ENCODE measurements around the gene CASP3. TPM values are rescaled to one million over a fixed set of nuclear protein-coding genes. Genes with fewer than 3 reads are reported as not detected.

Gene CASP3
- total and polyA plus RNA-seq, 2 donors (not counting 1 experiment from before 2014, with no cell fraction given) = 7.9 to 15.8 TPM

GRCh38 chr4:184635381-184635780, 13.9 kb downstream of the CASP3 start:
- Histone ChIP-seq H3K9me3 (ENCODE audit: control extremely low read depth in 1 of 3, control insufficient read depth in 2 of 3, insufficient read depth in 1 of 3, low read length in 2 of 3) (no peaks in the 10 kb centered on the region), H3K9ac (ENCODE audit: low read length) (no peak overlapping the region), H4K20me1 (ENCODE audit: control insufficient read depth, insufficient read depth, low read length, poor library complexity, severe bottlenecking) (peaks cover 33% of the 10 kb centered on the region), H3K27ac (ENCODE audit: low read length in 2 of 2) (no peak overlapping the region), H3K36me3 (replicated peaks in 1 of 2; ENCODE audit: control extremely low read depth in 1 of 2, control insufficient read depth in 1 of 2, extremely low read depth in 1 of 2, insufficient read depth in 2 of 2, low read length in 1 of 2) (peaks cover 25 to 70% of the 10 kb centered on the region in 2 experiments), H3K4me1 (ENCODE audit: control insufficient read depth in 2 of 2, insufficient read depth in 2 of 2, low read length in 2 of 2) (no peaks in the 10 kb centered on the region), H3K4me3 (ENCODE audit: control extremely low read depth in 1 of 5, extremely low read depth in 1 of 5, insufficient read depth in 1 of 5, low read depth in 2 of 5, low read length in 4 of 5) (no peak overlapping the region), H3K27me3 (replicated peaks in 1 of 4; ENCODE audit: control extremely low read depth in 1 of 4, control insufficient read depth in 3 of 4, insufficient read depth in 4 of 4, low read length in 3 of 4) (no peaks in the 10 kb centered on the region), H3K4me2 (replicated peaks; ENCODE audit: low read depth, low read length, poor library complexity, severe bottlenecking) (no peak overlapping the region), H3K79me2 (ENCODE audit: control insufficient read depth, insufficient read depth, low read length) (peaks cover 24% of the 10 kb centered on the region), H2AFZ (ENCODE audit: insufficient read depth, low read depth, low read length, poor library complexity, severe bottlenecking) (no peak overlapping the region)
- ChIA-PET CTCF (interaction anchor here (0.7 to 1.3 kb wide), 2 partner anchors 110 to 372 kb away, joined by 3 to 4 read pairs; no protein-coding TSS in a partner anchor), POLR2A (interaction anchor here (0.6 kb wide), 1 partner anchor 214 kb away, joined by 4 read pairs; no protein-coding TSS in a partner anchor)
- Mint-ChIP-seq H3K4me1 (peaks cover 8% of the 10 kb centered on the region), H3K27ac (no peak overlapping the region), H3K4me3 (no peak overlapping the region), H3K9me3 (ENCODE audit: insufficient read depth) (no peaks in the 10 kb centered on the region), H3K27me3 (no peaks in the 10 kb centered on the region)
- ATAC-seq (ENCODE audit: low read depth) = no peak
- no peak for DNase-seq
- TF ChIP-seq EZH2 (IDR thresholded peaks at IDR 0.05; ENCODE audit: borderline replicate concordance, insufficient read depth, low read depth, low read length, poor library complexity, severe bottlenecking) (no peak), CTCF (IDR thresholded peaks at IDR 0.05) (no peak)
- WGBS (ENCODE audit: insufficient coverage) = no CpG with 5 or more reads among the region's 3 CpGs
- intact Hi-C loops (cut with micrococcal nuclease) = no loop called here

- intact Hi-C loops (cut with micrococcal nuclease) = no loop called here
- Mint-ChIP-seq H3K4me1 (no peaks in the 10 kb centered on the region), H3K27me3 (no peaks in the 10 kb centered on the region), H3K9me3 (ENCODE audit: insufficient read depth) (no peaks in the 10 kb centered on the region), H3K4me3 (no peak overlapping the region), H3K27ac (no peak overlapping the region)
- CTCF ChIA-PET = interaction anchor here (1.6 kb wide), 1 partner anchor 369 kb away, joined by 3 read pairs; no protein-coding TSS in a partner anchor
- H4K20me1 ChIP-seq (ENCODE audit: control insufficient read depth, insufficient read depth, low read length, poor library complexity, severe bottlenecking) = peaks cover 10% of the 10 kb centered on the region
- WGBS (ENCODE audit: insufficient coverage) = no CpG with 5 or more reads among the region's 1 CpG
- TF ChIP-seq EZH2 (IDR thresholded peaks at IDR 0.05; ENCODE audit: borderline replicate concordance, insufficient read depth, low read depth, low read length, poor library complexity, severe bottlenecking) (no peak), CTCF (IDR thresholded peaks at IDR 0.05) (no peak)
- H2AFZ ChIP-seq (ENCODE audit: insufficient read depth, low read depth, low read length, poor library complexity, severe bottlenecking) = no peak overlapping the region
- no peak overlapping the region for H3K27ac ChIP-seq (ENCODE audit: low read length in 2 of 2)
- ATAC-seq (ENCODE audit: low read depth) (no peak), DNase-seq (no peak)
- H3K36me3 ChIP-seq (replicated peaks in 1 of 2; ENCODE audit: control extremely low read depth in 1 of 2, control insufficient read depth in 1 of 2, extremely low read depth in 1 of 2, insufficient read depth in 2 of 2, low read length in 1 of 2) = peaks cover 22 to 78% of the 10 kb centered on the region in 2 experiments
- H3K79me2 ChIP-seq (ENCODE audit: control insufficient read depth, insufficient read depth, low read length) = peaks cover 2% of the 10 kb centered on the region
- H3K4me2 ChIP-seq (replicated peaks; ENCODE audit: low read depth, low read length, poor library complexity, severe bottlenecking) = no peak overlapping the region
- no peak overlapping the region for H3K4me3 ChIP-seq (ENCODE audit: control extremely low read depth in 1 of 5, extremely low read depth in 1 of 5, insufficient read depth in 1 of 5, low read depth in 2 of 5, low read length in 4 of 5)
- POLR2A ChIA-PET = no interaction called here
- H3K27me3 ChIP-seq (replicated peaks in 1 of 4; ENCODE audit: control extremely low read depth in 1 of 4, control insufficient read depth in 3 of 4, insufficient read depth in 4 of 4, low read length in 3 of 4) = no peaks in the 10 kb centered on the region
- H3K4me1 ChIP-seq (ENCODE audit: control insufficient read depth in 2 of 2, insufficient read depth in 2 of 2, low read length in 2 of 2) = no peaks in the 10 kb centered on the region
- H3K9ac ChIP-seq (ENCODE audit: low read length) = no peak overlapping the region
- no peaks in the 10 kb centered on the region for H3K9me3 ChIP-seq (ENCODE audit: control extremely low read depth in 1 of 3, control insufficient read depth in 2 of 3, insufficient read depth in 1 of 3, low read length in 2 of 3)
Observed at GRCh38 chr4:184632842-184633241, 16.4 kb downstream of the CASP3 start.

Measured in B cell (primary cell).